CD4-positive, alpha-beta memory T cell (primary cell): ENCODE data around the gene ZSCAN20. TPM values are rescaled to one million over a fixed set of nuclear protein-coding genes. Genes with fewer than 3 reads are reported as not detected.

Experiments used
- CTCF ChIA-PET: fragments of 350-600 bp; sonication (Branson Sonifier 250); formaldehyde crosslinking; loops from one replicate; lab custom pipeline; 2021; ENCODE audit warnings: inconsistent platforms; ENCODE audit not compliant: partially characterized antibody; lab: Charles Lee
- POLR2A ChIA-PET: fragments of 350-600 bp; sonication (Branson Sonifier 250); formaldehyde crosslinking; loops from one replicate; lab custom pipeline; 2021; ENCODE audit not compliant: partially characterized antibody; lab: Charles Lee
- DNase-seq, 5 donors: peaks; one replicate each; pipeline versions ENCODE4 v3.0.0 to v3.0.0-alpha.2; 2020 to 2022; ENCODE audit warnings: mixed read lengths in 1 of 5
- H3K27ac ChIP-seq: one replicate; pipeline ENCODE4 v1.7.0; 2013; ENCODE audit warnings: low read depth, low read length
- H3K27me3 ChIP-seq: 2 replicates; pipeline ENCODE4 v1.7.0; 2013; ENCODE audit warnings: mild to moderate bottlenecking, low read length, moderate library complexity; ENCODE audit not compliant: insufficient read depth
- H3K36me3 ChIP-seq: 2 replicates; pipeline ENCODE4 v1.7.0; 2013; ENCODE audit warnings: mild to moderate bottlenecking, low read length, moderate library complexity; ENCODE audit not compliant: insufficient read depth
- H3K4me1 ChIP-seq: 2 replicates; pipeline ENCODE4 v1.7.0; 2013; ENCODE audit warnings: mild to moderate bottlenecking, low read length, moderate library complexity; ENCODE audit not compliant: insufficient read depth
- H3K4me3 ChIP-seq, 2 donors: one replicate each; pipeline ENCODE4 v1.7.0; 2013; ENCODE audit warnings: low read length in 2 of 2, mild to moderate bottlenecking in 1 of 2
- H3K9me3 ChIP-seq, 2 donors: one replicate each; pipeline ENCODE4 v1.7.0; 2013; ENCODE audit warnings: low read length in 2 of 2, control low read depth in 1 of 2; ENCODE audit not compliant: control insufficient read depth in 1 of 2
- H3K27ac Mint-ChIP-seq, 7 donors: one replicate each; pipeline ENCODE4 v1.8.0; 2020 to 2021; ENCODE audit warnings: mixed read lengths in 7 of 7, mild to moderate bottlenecking in 6 of 7, inconsistent platforms in 3 of 7, moderate library complexity in 3 of 7
- H3K27me3 Mint-ChIP-seq, 2 donors: one replicate each; pipeline ENCODE4 v1.8.0; 2020 to 2021; ENCODE audit warnings: mixed read lengths in 2 of 2
- H3K36me3 Mint-ChIP-seq, 2 donors: one replicate each; pipeline ENCODE4 v1.8.0; 2020 to 2021; ENCODE audit warnings: mixed read lengths in 2 of 2, inconsistent platforms in 1 of 2, mild to moderate bottlenecking in 1 of 2
- H3K4me1 Mint-ChIP-seq, 4 donors: one replicate each; pipeline ENCODE4 v1.8.0; 2020 to 2021; ENCODE audit warnings: mixed read lengths in 4 of 4, mild to moderate bottlenecking in 1 of 4
- H3K4me3 Mint-ChIP-seq, 8 donors: one replicate each; pipeline ENCODE4 v1.8.0; 2020 to 2021; ENCODE audit warnings: mixed read lengths in 8 of 8, mild to moderate bottlenecking in 7 of 8, moderate library complexity in 6 of 8, inconsistent platforms in 3 of 8
- H3K9me3 Mint-ChIP-seq, 8 donors: one replicate each; pipeline ENCODE4 v1.8.0; 2020 to 2021; ENCODE audit warnings: mixed read lengths in 8 of 8, mild to moderate bottlenecking in 5 of 8, inconsistent platforms in 3 of 8, moderate library complexity in 1 of 8
- intact Hi-C: fragments of 100-400 bp; cut with micrococcal nuclease; formaldehyde crosslinking; loops from one replicate; pipeline ENCODE4 v1.15.1; 2023
- polyA plus RNA-seq, 2 donors: library from polyadenylated mRNA; unstranded; fragments of 300-500 nt; fragmentation: Illumina TruSeq; gene quantifications; one replicate each; pipeline ENCODE4 v1.2.3, GENCODE V29; 2021
- total RNA-seq, 2 experiments: library from RNA; stranded (reverse); gene quantifications; one replicate each; pipeline ENCODE4 v1.2.3, GENCODE V29; 2021

Gene ZSCAN20
- total and polyA plus RNA-seq, 4 experiments from 2014 or later, result 0.73 to 3.9 (median 3.8) TPM; not detected in 1

DNA sequence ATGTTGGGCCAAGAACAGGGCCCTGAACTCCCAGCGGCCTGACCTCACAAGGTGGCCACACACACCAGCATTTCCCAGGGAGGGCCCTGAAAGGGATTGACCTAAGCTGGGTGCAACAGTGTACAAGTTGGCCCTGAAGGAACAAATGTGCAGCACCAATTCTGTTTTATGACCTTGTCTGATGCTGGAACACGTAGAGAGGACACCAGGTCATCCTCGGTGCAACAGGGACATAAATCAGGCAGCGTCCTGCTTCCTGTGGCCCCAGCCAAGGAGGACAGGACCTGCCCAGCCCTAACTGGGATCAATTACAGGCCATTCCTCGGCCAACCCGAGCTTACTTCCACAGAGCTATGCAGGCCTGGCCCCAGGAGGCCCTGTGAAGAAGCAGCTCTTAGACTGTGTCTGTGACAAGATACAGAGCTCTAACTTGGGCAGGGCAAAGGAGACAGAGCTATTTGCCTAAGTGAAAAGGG lies 28.7 kb upstream of the ZSCAN20 start:
- Histone ChIP-seq H3K9me3 (no peaks in the 10 kb centered on the region), H3K27ac (no peak overlapping the region), H3K4me1 (no peaks in the 10 kb centered on the region), H3K4me3 (no peak overlapping the region), H3K36me3 (no peaks in the 10 kb centered on the region), H3K27me3 (peaks cover 4% of the 10 kb centered on the region)
- no peaks in the 10 kb centered on the region for H3K9me3 Mint-ChIP-seq
- no peak for DNase-seq
- intact Hi-C loops, result no loop called here
- CTCF ChIA-PET, result no interaction called here
- no peaks in the 10 kb centered on the region for H3K36me3 Mint-ChIP-seq
- peaks cover 19 to 21% of the 10 kb centered on the region in 2 donors for H3K27me3 Mint-ChIP-seq
- H3K4me1 Mint-ChIP-seq, result no peaks in the 10 kb centered on the region
- no peak overlapping the region for H3K27ac Mint-ChIP-seq
- no peak overlapping the region for H3K4me3 Mint-ChIP-seq
- POLR2A ChIA-PET, result no interaction called here

DNA sequence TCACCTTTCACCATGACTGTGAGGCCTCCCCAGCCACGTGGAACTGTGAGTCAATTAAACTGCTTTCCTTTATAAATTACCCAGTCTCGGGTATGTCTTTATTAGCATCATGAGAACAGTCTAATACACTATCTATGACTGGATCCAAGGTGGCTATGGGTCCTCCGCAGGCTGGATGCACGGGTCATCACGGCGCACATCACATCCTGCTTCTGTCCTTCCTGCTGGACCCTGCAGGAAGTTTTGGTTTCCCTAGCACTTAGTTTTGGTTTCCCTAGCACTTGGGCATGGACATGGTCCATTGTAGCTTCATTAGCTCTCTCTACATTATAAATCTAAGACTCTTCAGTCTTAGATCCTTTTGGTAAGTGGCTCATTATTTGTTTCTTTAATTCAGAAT lies 27.3 kb upstream of the ZSCAN20 start:
- ChIA-PET CTCF (no interaction called here), POLR2A (no interaction called here)
- Mint-ChIP-seq H3K27ac (no peak overlapping the region), H3K36me3 (no peaks in the 10 kb centered on the region), H3K4me3 (no peak overlapping the region), H3K27me3 (peaks cover 13 to 21% of the 10 kb centered on the region in 2 donors), H3K4me1 (no peaks in the 10 kb centered on the region), H3K9me3 (no peaks in the 10 kb centered on the region)
- intact Hi-C loops, result no loop called here
- DNase-seq, result no peak
- H3K27me3 ChIP-seq, result no peaks in the 10 kb centered on the region
- H3K27ac ChIP-seq, result no peak overlapping the region
- no peaks in the 10 kb centered on the region for H3K4me1 ChIP-seq
- no peak overlapping the region for H3K4me3 ChIP-seq
- H3K9me3 ChIP-seq, result no peaks in the 10 kb centered on the region
- H3K36me3 ChIP-seq, result no peaks in the 10 kb centered on the region

DNA sequence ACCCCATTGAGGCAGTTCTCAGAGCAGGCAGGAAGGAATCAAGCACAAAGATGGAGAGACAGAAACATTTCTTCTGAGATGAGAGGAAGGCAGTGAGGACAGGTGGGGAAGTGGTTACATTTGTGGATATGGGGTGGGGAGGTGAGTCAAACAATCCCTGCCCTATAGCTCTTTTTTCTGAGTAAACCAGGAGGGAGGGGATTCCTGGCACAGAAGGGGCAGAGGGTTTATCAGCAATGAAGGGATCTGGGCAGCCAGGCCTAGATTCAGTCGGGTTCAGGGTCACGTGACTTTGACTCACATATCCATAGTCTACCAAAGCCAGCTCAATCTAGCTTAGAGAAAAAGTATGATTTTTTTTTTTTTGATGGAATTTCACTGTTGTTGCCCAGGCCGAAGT lies 25.9 kb upstream of the ZSCAN20 start:
- no peak overlapping the region for H3K4me3 ChIP-seq
- ChIA-PET POLR2A (no interaction called here), CTCF (interaction anchor here (1.4 kb wide), 1 partner anchor 24 kb away, joined by 4 read pairs; no protein-coding TSS in a partner anchor)
- Mint-ChIP-seq H3K9me3 (no peaks in the 10 kb centered on the region), H3K27me3 (peaks cover 8 to 16% of the 10 kb centered on the region in 2 donors), H3K27ac (no peak overlapping the region), H3K4me3 (no peak overlapping the region), H3K4me1 (no peaks in the 10 kb centered on the region), H3K36me3 (no peaks in the 10 kb centered on the region)
- no peaks in the 10 kb centered on the region for H3K4me1 ChIP-seq
- H3K27ac ChIP-seq, result no peak overlapping the region
- H3K9me3 ChIP-seq, result no peaks in the 10 kb centered on the region
- no peak for DNase-seq
- H3K27me3 ChIP-seq, result no peaks in the 10 kb centered on the region
- no peaks in the 10 kb centered on the region for H3K36me3 ChIP-seq
- intact Hi-C loops, result no loop called here

DNA sequence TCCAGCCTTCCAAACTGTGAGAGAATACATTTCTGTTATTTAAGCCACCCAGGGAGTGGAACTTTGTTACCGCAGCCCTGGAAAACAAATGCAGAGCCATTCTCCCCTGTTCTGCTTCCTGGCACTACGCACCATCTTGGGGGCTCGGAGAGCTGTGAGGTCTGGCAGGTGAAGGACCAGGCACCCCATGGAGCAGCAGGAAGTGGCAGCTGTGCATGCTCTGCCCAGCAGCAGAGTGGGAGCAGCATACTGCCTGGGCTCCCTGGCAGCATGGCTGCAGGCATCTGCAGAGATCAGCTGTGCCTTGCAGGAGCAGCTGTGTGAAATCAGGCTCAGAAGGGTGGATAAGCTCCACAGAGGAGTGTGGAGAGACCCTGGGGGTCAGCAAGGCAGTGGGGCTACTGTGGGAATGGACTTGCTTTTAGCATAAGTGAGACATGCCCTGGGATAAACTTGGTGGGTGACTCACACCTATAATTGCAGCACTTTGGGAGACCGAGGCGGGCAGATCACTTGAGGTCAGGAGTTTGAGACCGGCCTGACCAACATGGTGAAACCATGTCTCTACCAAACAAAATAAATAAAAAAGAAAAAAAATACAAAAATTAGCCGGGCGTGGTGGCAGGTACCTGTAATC lies 17.7 kb upstream of the ZSCAN20 start:
- Mint-ChIP-seq H3K27me3 (peaks cover 0 to 5% of the 10 kb centered on the region in 2 donors), H3K27ac (no peak overlapping the region), H3K36me3 (no peaks in the 10 kb centered on the region), H3K4me1 (peaks cover 0 to 3% (median under 1%) of the 10 kb centered on the region in 4 donors), H3K4me3 (no peak overlapping the region), H3K9me3 (no peaks in the 10 kb centered on the region)
- intact Hi-C loops, result loop anchor here (5.0 kb wide), 1 partner anchor 157 kb away; no protein-coding TSS in a partner anchor
- no peak overlapping the region for H3K4me3 ChIP-seq
- no peaks in the 10 kb centered on the region for H3K9me3 ChIP-seq
- DNase-seq, result no peak
- ChIA-PET CTCF (no interaction called here), POLR2A (no interaction called here)
- no peak overlapping the region for H3K27ac ChIP-seq
- no peaks in the 10 kb centered on the region for H3K36me3 ChIP-seq
- H3K4me1 ChIP-seq, result no peaks in the 10 kb centered on the region
- no peaks in the 10 kb centered on the region for H3K27me3 ChIP-seq

- no peaks in the 10 kb centered on the region for H3K36me3 ChIP-seq
- Mint-ChIP-seq H3K4me1 (peaks cover 0 to 3% (median under 1%) of the 10 kb centered on the region in 4 donors), H3K27me3 (peaks cover 0 to 5% of the 10 kb centered on the region in 2 donors), H3K36me3 (no peaks in the 10 kb centered on the region), H3K4me3 (peak overlapping the region in 1 of 8 donors; percentile 45), H3K9me3 (no peaks in the 10 kb centered on the region), H3K27ac (peak overlapping the region in 4 of 7 donors; percentile 2 to 82 (median 54))
- POLR2A ChIA-PET, result no interaction called here
- H3K4me3 ChIP-seq, result no peak overlapping the region
- H3K27me3 ChIP-seq, result no peaks in the 10 kb centered on the region
- no peaks in the 10 kb centered on the region for H3K9me3 ChIP-seq
- CTCF ChIA-PET, result interaction anchor here (0.9 to 1.1 kb wide), 2 partner anchors 150 to 158 kb away, joined by 3 to 4 read pairs; no protein-coding TSS in a partner anchor
- peak; percentile 33 to 46 (median 38) for DNase-seq
- no peaks in the 10 kb centered on the region for H3K4me1 ChIP-seq
- intact Hi-C loops, result loop anchor here (5.0 kb wide), 1 partner anchor 159 kb away; no protein-coding TSS in a partner anchor
- no peak overlapping the region for H3K27ac ChIP-seq
Measured at GRCh38 chr1:33455539-33456501, 16.6 kb upstream of the ZSCAN20 start.

DNA sequence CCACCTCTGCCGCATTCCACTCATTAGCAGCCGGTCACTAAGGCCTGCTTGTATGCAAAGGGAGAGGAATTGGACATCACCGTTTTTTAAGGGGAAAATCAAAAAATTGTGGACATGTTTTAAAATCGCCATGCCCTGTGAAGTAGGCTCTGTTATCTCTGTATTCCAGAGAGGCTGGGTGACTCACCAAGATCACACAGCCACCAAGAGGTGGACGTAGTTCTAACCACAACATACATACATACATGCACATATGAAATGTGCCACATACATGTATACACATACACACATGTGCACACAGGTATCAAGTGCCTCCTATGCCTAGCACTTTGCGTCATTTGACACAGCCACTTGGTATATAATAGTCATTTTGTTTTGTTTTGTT lies 16.0 kb upstream of the ZSCAN20 start:
- Mint-ChIP-seq H3K4me3 (no peak overlapping the region), H3K27me3 (peaks cover 0 to 5% of the 10 kb centered on the region in 2 donors), H3K4me1 (peaks cover 0 to 3% (median under 1%) of the 10 kb centered on the region in 4 donors), H3K36me3 (no peaks in the 10 kb centered on the region), H3K9me3 (no peaks in the 10 kb centered on the region), H3K27ac (no peak overlapping the region)
- no peak for DNase-seq
- no peaks in the 10 kb centered on the region for H3K4me1 ChIP-seq
- H3K36me3 ChIP-seq, result no peaks in the 10 kb centered on the region
- H3K27ac ChIP-seq, result no peak overlapping the region
- intact Hi-C loops, result loop anchor here (5.0 kb wide), 1 partner anchor 159 kb away; no protein-coding TSS in a partner anchor
- POLR2A ChIA-PET, result no interaction called here
- H3K9me3 ChIP-seq, result no peaks in the 10 kb centered on the region
- CTCF ChIA-PET, result interaction anchor here (0.9 to 4.2 kb wide), 3 partner anchors 15 to 158 kb away, joined by 3 to 16 read pairs (median 4); no protein-coding TSS in a partner anchor
- H3K27me3 ChIP-seq, result no peaks in the 10 kb centered on the region
- H3K4me3 ChIP-seq, result no peak overlapping the region

GRCh38 chr1:33459691-33460090 lies 12.8 kb upstream of the ZSCAN20 start:
- POLR2A ChIA-PET, result no interaction called here
- Histone ChIP-seq H3K9me3 (no peaks in the 10 kb centered on the region), H3K36me3 (no peaks in the 10 kb centered on the region), H3K4me3 (no peak overlapping the region), H3K27me3 (no peaks in the 10 kb centered on the region), H3K4me1 (no peaks in the 10 kb centered on the region), H3K27ac (no peak overlapping the region)
- DNase-seq, result no peak
- no peaks in the 10 kb centered on the region for H3K36me3 Mint-ChIP-seq
- intact Hi-C loops, result loop anchor here (5.0 kb wide), 1 partner anchor 162 kb away; no protein-coding TSS in a partner anchor
- no peak overlapping the region for H3K27ac Mint-ChIP-seq
- no peaks in the 10 kb centered on the region for H3K9me3 Mint-ChIP-seq
- peaks cover 0 to 3% (median under 1%) of the 10 kb centered on the region in 4 donors for H3K4me1 Mint-ChIP-seq
- CTCF ChIA-PET, result interaction anchor here (4.2 kb wide), 1 partner anchor 11 kb away, joined by 16 read pairs; no protein-coding TSS in a partner anchor
- peaks cover 0 to 5% of the 10 kb centered on the region in 2 donors for H3K27me3 Mint-ChIP-seq
- H3K4me3 Mint-ChIP-seq, result no peak overlapping the region
